ENCODE results near the gene ZBTB39. TPM values are rescaled to one million over a fixed set of nuclear protein-coding genes. Genes with fewer than 3 reads are reported as not detected.

The ZBTB39 gene
- total RNA-seq, 2 experiments from 2014 or later = 7.7 to 7.8 TPM

GRCh38 chr12:56996793-56997545 is 9.4 kb downstream of the ZBTB39 start:
- ChIA-PET POLR2A (interaction anchor here (1.0 to 1.3 kb wide), 2 partner anchors 8 to 82 kb away, joined by 3 to 4 read pairs; partner anchors contain the start of gene NEMP1), CTCF (interaction anchor here (0.7 to 7.5 kb wide), 4 partner anchors 8 to 239 kb away, joined by 3 to 51 read pairs (median 3); no protein-coding TSS in a partner anchor)
- no peak overlapping the region for H3K4me3 Mint-ChIP-seq
- H3K36me3 Mint-ChIP-seq (ENCODE audit: low read depth) = peaks cover 9% of the 10 kb centered on the region
- no peaks in the 10 kb centered on the region for H3K27me3 Mint-ChIP-seq
- DNase-seq = no peak
- H3K4me1 Mint-ChIP-seq = peaks cover 35% of the 10 kb centered on the region
- H3K9me3 Mint-ChIP-seq = no peaks in the 10 kb centered on the region
- no peak overlapping the region for H3K27ac Mint-ChIP-seq

- ChIA-PET CTCF (no interaction called here), POLR2A (interaction anchor here (1.3 to 1.7 kb wide), 2 partner anchors 9 to 116 kb away, joined by 4 read pairs; no protein-coding TSS in a partner anchor)
- no peaks in the 10 kb centered on the region for H3K27me3 Mint-ChIP-seq
- no peak for DNase-seq
- H3K4me3 Mint-ChIP-seq = no peak overlapping the region
- no peaks in the 10 kb centered on the region for H3K9me3 Mint-ChIP-seq
- peaks cover 38% of the 10 kb centered on the region for H3K4me1 Mint-ChIP-seq
- no peak overlapping the region for H3K27ac Mint-ChIP-seq
- H3K36me3 Mint-ChIP-seq (ENCODE audit: low read depth) = peaks cover 4% of the 10 kb centered on the region
Measured at GRCh38 chr12:56995930-56996496, 10.3 kb downstream of the ZBTB39 start.

- ChIA-PET POLR2A (interaction anchor here (1.7 kb wide), 1 partner anchor 117 kb away, joined by 4 read pairs; no protein-coding TSS in a partner anchor), CTCF (no interaction called here)
- Mint-ChIP-seq H3K27ac (no peak overlapping the region), H3K4me3 (no peak overlapping the region), H3K36me3 (ENCODE audit: low read depth) (peaks cover 3% of the 10 kb centered on the region), H3K27me3 (no peaks in the 10 kb centered on the region), H3K4me1 (peaks cover 39% of the 10 kb centered on the region), H3K9me3 (no peaks in the 10 kb centered on the region)
- no peak for DNase-seq
Measured at GRCh38 chr12:56995201-56995929, 11.0 kb downstream of the ZBTB39 start.

- no peaks in the 10 kb centered on the region for H3K9me3 Mint-ChIP-seq
- H3K27ac Mint-ChIP-seq = no peak overlapping the region
- ChIA-PET POLR2A (interaction anchor here (1.6 to 1.7 kb wide), 2 partner anchors 118 to 269 kb away, joined by 4 read pairs; partner anchors contain the start of gene NACA), CTCF (interaction anchor here (0.8 kb wide), 1 partner anchor 11 kb away, joined by 4 read pairs; no protein-coding TSS in a partner anchor)
- peaks cover 3% of the 10 kb centered on the region for H3K36me3 Mint-ChIP-seq (ENCODE audit: low read depth)
- no peak for DNase-seq
- H3K27me3 Mint-ChIP-seq = no peaks in the 10 kb centered on the region
- no peak overlapping the region for H3K4me3 Mint-ChIP-seq
- H3K4me1 Mint-ChIP-seq = peaks cover 31% of the 10 kb centered on the region
Measured at GRCh38 chr12:56994231-56994746, 12.1 kb downstream of the ZBTB39 start.

GRCh38 chr12:56993346-56993745 is 13.0 kb downstream of the ZBTB39 start:
- POLR2A ChIA-PET = interaction anchor here (1.6 kb wide), 1 partner anchor 268 kb away, joined by 4 read pairs; the partner anchor contains the start of gene NACA
- no peak for DNase-seq
- CTCF ChIA-PET = interaction anchor here (0.8 kb wide), 1 partner anchor 12 kb away, joined by 4 read pairs; no protein-coding TSS in a partner anchor
- no peak overlapping the region for H3K27ac Mint-ChIP-seq
- H3K36me3 Mint-ChIP-seq (ENCODE audit: low read depth) = peaks cover 3% of the 10 kb centered on the region
- H3K9me3 Mint-ChIP-seq = no peaks in the 10 kb centered on the region
- H3K4me1 Mint-ChIP-seq = peaks cover 22% of the 10 kb centered on the region
- H3K4me3 Mint-ChIP-seq = no peak overlapping the region
- H3K27me3 Mint-ChIP-seq = peaks cover 3% of the 10 kb centered on the region

GRCh38 chr12:56991319-56992246 is 14.8 kb downstream of the ZBTB39 start:
- H3K27me3 Mint-ChIP-seq = peaks cover 6% of the 10 kb centered on the region
- CTCF ChIA-PET = interaction anchor here (0.6 to 1.9 kb wide), 3 partner anchors 10 to 234 kb away, joined by 3 to 6 read pairs (median 5); no protein-coding TSS in a partner anchor
- POLR2A ChIA-PET = interaction anchor here (0.6 kb wide), 1 partner anchor 121 kb away, joined by 4 read pairs; no protein-coding TSS in a partner anchor
- H3K4me1 Mint-ChIP-seq = peaks cover 23% of the 10 kb centered on the region
- H3K36me3 Mint-ChIP-seq (ENCODE audit: low read depth) = peaks cover 3% of the 10 kb centered on the region
- no peaks in the 10 kb centered on the region for H3K9me3 Mint-ChIP-seq
- no peak for DNase-seq
- H3K27ac Mint-ChIP-seq = no peak overlapping the region
- H3K4me3 Mint-ChIP-seq = no peak overlapping the region

GRCh38 chr12:56990648-56991318 is 15.6 kb downstream of the ZBTB39 start:
- Mint-ChIP-seq H3K9me3 (no peaks in the 10 kb centered on the region), H3K36me3 (ENCODE audit: low read depth) (no peaks in the 10 kb centered on the region), H3K4me3 (no peak overlapping the region), H3K27ac (no peak overlapping the region), H3K27me3 (peaks cover 6% of the 10 kb centered on the region), H3K4me1 (peaks cover 25% of the 10 kb centered on the region)
- DNase-seq = no peak
- ChIA-PET CTCF (interaction anchor here (0.8 to 1.9 kb wide), 3 partner anchors 11 to 233 kb away, joined by 3 to 6 read pairs (median 5); no protein-coding TSS in a partner anchor), POLR2A (interaction anchor here (0.6 kb wide), 1 partner anchor 121 kb away, joined by 4 read pairs; no protein-coding TSS in a partner anchor)

GRCh38 chr12:56989861-56990610 is 16.3 kb downstream of the ZBTB39 start:
- H3K9me3 Mint-ChIP-seq = no peaks in the 10 kb centered on the region

GRCh38 chr12:56988207-56988739 is 18.1 kb downstream of the ZBTB39 start:
- Mint-ChIP-seq H3K36me3 (ENCODE audit: low read depth) (no peaks in the 10 kb centered on the region), H3K4me1 (peaks cover 25% of the 10 kb centered on the region), H3K27ac (no peak overlapping the region), H3K9me3 (no peaks in the 10 kb centered on the region), H3K4me3 (no peak overlapping the region), H3K27me3 (peaks cover 6% of the 10 kb centered on the region)
- no peak for DNase-seq
- CTCF ChIA-PET = interaction anchor here (1.0 to 5.0 kb wide), 11 partner anchors 12 to 235 kb away, joined by 3 to 53 read pairs (median 5); partner anchors contain the start of genes HSD17B6 and ZBTB39
- POLR2A ChIA-PET = interaction anchor here (1.0 kb wide), 1 partner anchor 11 kb away, joined by 3 read pairs; no protein-coding TSS in a partner anchor

More at GRCh38 chr12:56989861-56990610, 16.3 kb downstream of the ZBTB39 start:
- no peak for DNase-seq
- ChIA-PET POLR2A (no interaction called here), CTCF (interaction anchor here (0.8 to 5.0 kb wide), 5 partner anchors 10 to 233 kb away, joined by 3 to 53 read pairs (median 6); no protein-coding TSS in a partner anchor)
- no peak overlapping the region for H3K27ac Mint-ChIP-seq
- no peaks in the 10 kb centered on the region for H3K36me3 Mint-ChIP-seq (ENCODE audit: low read depth)
- peaks cover 6% of the 10 kb centered on the region for H3K27me3 Mint-ChIP-seq
- H3K4me1 Mint-ChIP-seq = peaks cover 25% of the 10 kb centered on the region
- H3K4me3 Mint-ChIP-seq = no peak overlapping the region

- DNase-seq = peak; percentile 78
- peaks cover 23% of the 10 kb centered on the region for H3K4me1 Mint-ChIP-seq
- POLR2A ChIA-PET = interaction anchor here (1.0 kb wide), 1 partner anchor 11 kb away, joined by 3 read pairs; no protein-coding TSS in a partner anchor
Measured at GRCh38 chr12:56987551-56988053, 18.7 kb downstream of the ZBTB39 start.

More at GRCh38 chr12:56987551-56988053, 18.7 kb downstream of the ZBTB39 start:
- H3K9me3 Mint-ChIP-seq = no peaks in the 10 kb centered on the region
- no peak overlapping the region for H3K4me3 Mint-ChIP-seq
- CTCF ChIA-PET = interaction anchor here (0.6 to 5.0 kb wide), 11 partner anchors 11 to 297 kb away, joined by 3 to 53 read pairs (median 5); partner anchors contain the start of genes HSD17B6 and ZBTB39
- H3K27ac Mint-ChIP-seq = no peak overlapping the region
- peaks cover 6% of the 10 kb centered on the region for H3K27me3 Mint-ChIP-seq
- no peaks in the 10 kb centered on the region for H3K36me3 Mint-ChIP-seq (ENCODE audit: low read depth)
